IMR-90 (cell line): ENCODE data around the gene COL18A1. TPM values are rescaled to one million over a fixed set of nuclear protein-coding genes. Genes with fewer than 3 reads are reported as not detected.

Experiments used
- ATAC-seq: fragments of 200-7000 bp; cut with Tn5 transposase; 2 replicates; pipeline ENCODE4 v1.9.1; 2020; ENCODE audit warnings: low read depth, mild to moderate bottlenecking, moderate library complexity
- BruUV-seq: library from RNA; stranded (reverse); fragments of 400-500 nt; replicated peaks from 2 replicates; lab custom pipeline; 2021; lab: Mats Ljungman, UMichigan
- CTCF ChIA-PET: fragments of 300-600 bp; formaldehyde crosslinking; extraction: SDS; loops from one replicate; lab custom pipeline; 2021; ENCODE audit warnings: antibody characterized with exemption; lab: Yijun Ruan, JAX
- POLR2A ChIA-PET: fragments of 300-600 bp; sonication (Branson Sonifier 250); formaldehyde crosslinking; loops from one replicate; lab custom pipeline; 2022; ENCODE audit warnings: antibody characterized with exemption; ENCODE audit not compliant: unreplicated experiment; lab: Charles Lee
- DNase-seq: peaks from one replicate; pipeline ENCODE4 v3.0.0; 2013
- H2AFZ ChIP-seq: replicated peaks from 2 replicates; pipeline ENCODE3; 2013; ENCODE audit warnings: low read length, mild to moderate bottlenecking; ENCODE audit not compliant: poor library complexity
- H2AK5ac ChIP-seq: 2 replicates; pipeline ENCODE4 v1.6.1; 2013; ENCODE audit warnings: low read depth, low read length, inconsistent platforms
- H2AK9ac ChIP-seq: replicated peaks from 2 replicates; pipeline ENCODE3; 2013; ENCODE audit warnings: mild to moderate bottlenecking, low read depth, low read length, moderate library complexity; ENCODE audit not compliant: poor library complexity
- H2BK120ac ChIP-seq: 2 replicates; pipeline ENCODE4 v1.6.1; 2013; ENCODE audit warnings: low read depth, low read length, inconsistent platforms
- H2BK15ac ChIP-seq: 3 replicates; pipeline ENCODE4 v1.6.1; 2013; ENCODE audit warnings: low read depth, low read length, inconsistent platforms
- H2BK20ac ChIP-seq: 2 replicates; pipeline ENCODE4 v1.6.1; 2013; ENCODE audit warnings: low read depth, mild to moderate bottlenecking, inconsistent platforms, low read length, moderate library complexity
- H2BK5ac ChIP-seq: 2 replicates; pipeline ENCODE4 v1.6.1; 2013; ENCODE audit warnings: mild to moderate bottlenecking, low read depth, low read length, inconsistent platforms; ENCODE audit not compliant: poor library complexity, severe bottlenecking
- H3K14ac ChIP-seq: replicated peaks from 2 replicates; pipeline ENCODE4 v1.6.1; 2013; ENCODE audit warnings: low read depth, low read length, inconsistent platforms
- H3K18ac ChIP-seq: 2 replicates; pipeline ENCODE4 v1.6.1; 2013; ENCODE audit warnings: low read depth, low read length, control low read depth
- H3K23ac ChIP-seq: 2 replicates; pipeline ENCODE4 v1.6.1; 2013; ENCODE audit warnings: low read depth, low read length, inconsistent platforms
- H3K27ac ChIP-seq: 2 replicates; pipeline ENCODE4 v1.5.1; 2013; ENCODE audit warnings: mild to moderate bottlenecking, control low read depth, low read length; ENCODE audit not compliant: insufficient read depth
- H3K27me3 ChIP-seq: 2 replicates; pipeline ENCODE4 v1.6.1; 2013; ENCODE audit warnings: low read length; ENCODE audit not compliant: control insufficient read depth, insufficient read depth
- H3K36me3 ChIP-seq: 2 replicates; pipeline ENCODE4 v1.6.1; 2013; ENCODE audit warnings: low read length, mixed read lengths; ENCODE audit not compliant: control insufficient read depth, insufficient read depth
- H3K4ac ChIP-seq: 2 replicates; pipeline ENCODE4 v1.6.1; 2013; ENCODE audit warnings: low read depth, low read length, inconsistent platforms
- H3K4me1 ChIP-seq: 2 replicates; pipeline ENCODE4 v1.6.1; 2013; ENCODE audit warnings: low read length, mixed read lengths; ENCODE audit not compliant: control insufficient read depth, insufficient read depth
- H3K4me2 ChIP-seq: 2 replicates; pipeline ENCODE4 v1.6.1; 2013; ENCODE audit warnings: low read depth, mild to moderate bottlenecking, control low read depth, low read length, moderate library complexity
- H3K4me3 ChIP-seq: 2 replicates; pipeline ENCODE4 v1.5.1; 2013; ENCODE audit warnings: low read depth, mild to moderate bottlenecking, control low read depth, low read length, moderate library complexity; ENCODE audit not compliant: insufficient read depth
- H3K56ac ChIP-seq: 2 replicates; pipeline ENCODE4 v1.6.1; 2013; ENCODE audit warnings: low read length, inconsistent platforms; ENCODE audit not compliant: insufficient read depth; ENCODE audit errors: extremely low read depth
- H3K79me1 ChIP-seq, 2 experiments: 2 replicates each; pipeline ENCODE4 v1.6.1; 2013; ENCODE audit warnings: low read length in 2 of 2, inconsistent platforms in 1 of 2, low read depth in 1 of 2
- H3K9ac ChIP-seq: 2 replicates; pipeline ENCODE4 v1.6.1; 2013; ENCODE audit warnings: low read depth, low read length, control low read depth
- H3K9me1 ChIP-seq: 2 replicates; pipeline ENCODE4 v1.6.1; 2013; ENCODE audit warnings: low read length, inconsistent platforms; ENCODE audit not compliant: insufficient read depth
- H3K9me3 ChIP-seq: 2 replicates; pipeline ENCODE4 v1.6.1; 2013; ENCODE audit warnings: low read length; ENCODE audit not compliant: control insufficient read depth, insufficient read depth
- H4K20me1 ChIP-seq: 2 replicates; pipeline ENCODE4 v1.6.1; 2013; ENCODE audit warnings: low read length, inconsistent platforms; ENCODE audit not compliant: insufficient read depth
- H4K5ac ChIP-seq: 2 replicates; pipeline ENCODE4 v1.6.1; 2013; ENCODE audit warnings: mild to moderate bottlenecking, low read depth, low read length, control low read depth
- H4K8ac ChIP-seq, 2 experiments: 2 replicates each; pipeline ENCODE4 v1.6.1; 2013; ENCODE audit warnings: low read depth in 2 of 2, low read length in 2 of 2, control low read depth in 1 of 2, inconsistent platforms in 1 of 2
- H4K91ac ChIP-seq: 2 replicates; pipeline ENCODE4 v1.6.1; 2013; ENCODE audit warnings: low read depth, low read length, inconsistent platforms; ENCODE audit not compliant: insufficient read depth
- BHLHE40 ChIP-seq: fragments of 150-350 bp; IDR thresholded peaks from 2 replicates; pipeline ENCODE4 v1.6.1; 2016; ENCODE audit warnings: mild to moderate bottlenecking, low read depth, low read length
- CEBPB ChIP-seq: IDR thresholded peaks from 2 replicates; pipeline ENCODE4 v1.6.1; 2012; ENCODE audit warnings: low read depth, low read length, improper control_type of control experiment
- CHD1 ChIP-seq: IDR thresholded peaks from 2 replicates; pipeline ENCODE4 v1.6.1; 2012; ENCODE audit warnings: low read depth, low read length, improper control_type of control experiment
- FOS ChIP-seq: fragments of 150-350 bp; IDR thresholded peaks from 2 replicates; pipeline ENCODE4 v1.6.1; 2016; ENCODE audit warnings: low read depth, low read length
- MAZ ChIP-seq: IDR thresholded peaks from 2 replicates; pipeline ENCODE4 v1.6.1; 2012; ENCODE audit warnings: low read depth, mild to moderate bottlenecking, low read length, improper control_type of control experiment, moderate library complexity, borderline replicate concordance
- MXI1 ChIP-seq: IDR thresholded peaks from 2 replicates; pipeline ENCODE4 v1.6.1; 2012; ENCODE audit warnings: low read depth, mild to moderate bottlenecking, low read length, moderate library complexity, borderline replicate concordance
- NFE2L2 ChIP-seq: fragments of 150-350 bp; IDR thresholded peaks from 2 replicates; pipeline ENCODE4 v1.6.1; 2016; ENCODE audit warnings: low read depth, mild to moderate bottlenecking, low read length
- POLR2A ChIP-seq: IDR thresholded peaks from 2 replicates; pipeline ENCODE4 v1.6.1; 2012; ENCODE audit warnings: mild to moderate bottlenecking, low read depth, low read length
- RAD21 ChIP-seq: IDR thresholded peaks from 2 replicates; pipeline ENCODE4 v1.6.1; 2012; ENCODE audit warnings: low read length, improper control_type of control experiment
- RCOR1 ChIP-seq: IDR thresholded peaks from 2 replicates; pipeline ENCODE4 v1.6.1; 2012; ENCODE audit warnings: mild to moderate bottlenecking, low read length, improper control_type of control experiment; ENCODE audit not compliant: insufficient replicate concordance
- RFX5 ChIP-seq: IDR thresholded peaks from 2 replicates; pipeline ENCODE4 v1.8.0; 2012; ENCODE audit warnings: low read depth, mild to moderate bottlenecking, low read length, moderate library complexity
- SMC3 ChIP-seq: fragments of 150-350 bp; IDR thresholded peaks from 2 replicates; pipeline ENCODE4 v1.6.1; 2016; ENCODE audit warnings: low read depth, mild to moderate bottlenecking, antibody characterized with exemption, low read length, moderate library complexity
- WGBS, 2 experiments: methylation state at CpG; one replicate each; pipeline versions ENCODE4 v1.1.5 to v1.1.7; 2013; ENCODE audit warnings: missing lambda C conversion rate in 2 of 2; ENCODE audit not compliant: insufficient read length in 1 of 2; ENCODE audit errors: extremely low coverage in 2 of 2; 5-methylcytosine and 5-hydroxymethylcytosine counted together
- dilution Hi-C: fragments of 300-500 bp; cut with HindIII; formaldehyde crosslinking; loops from one replicate; pipeline ENCODE4 v1.14.3; 2018; ENCODE audit warnings: low sequenced_read_pairs; ENCODE audit not compliant: unreplicated experiment
- in situ Hi-C: fragments of 300-500 bp; cut with MboI; formaldehyde crosslinking; loops from 3 replicates; pipeline ENCODE4 v1.14.3; 2019; ENCODE audit warnings: low sequenced_read_pairs, inconsistent platforms, mixed read lengths
- intact Hi-C: fragments of 100-400 bp; cut with micrococcal nuclease; formaldehyde crosslinking; loops from 2 replicates; pipeline ENCODE4 v1.10.0; 2022
- polyA plus RNA-seq, 3 experiments: library from polyadenylated mRNA; depleted of rRNA; stranded (reverse); fragments of >200 nt; gene quantifications; 2 replicates each; pipeline ENCODE4 v1.2.3, GENCODE V29; 2012; ENCODE audit warnings: low replicate concordance in 1 of 3
- total RNA-seq: library from RNA; depleted of rRNA; stranded (reverse); fragments of >200 nt; gene quantifications from 2 replicates; pipeline ENCODE4 v1.2.3, GENCODE V29; 2012
- TF ChIP-seq, protein P1 (sequence below): conservative IDR thresholded peaks from 2 replicates; pipeline ENCODE4 v1.5.1; 2012; ENCODE audit warnings: mild to moderate bottlenecking, low read depth, low read length, improper control_type of control experiment

Gene COL18A1
- total and polyA plus RNA-seq, 2 of the 4 experiments (the other 2 are of a cell fraction) = 4.3 to 46.7 TPM

DNA sequence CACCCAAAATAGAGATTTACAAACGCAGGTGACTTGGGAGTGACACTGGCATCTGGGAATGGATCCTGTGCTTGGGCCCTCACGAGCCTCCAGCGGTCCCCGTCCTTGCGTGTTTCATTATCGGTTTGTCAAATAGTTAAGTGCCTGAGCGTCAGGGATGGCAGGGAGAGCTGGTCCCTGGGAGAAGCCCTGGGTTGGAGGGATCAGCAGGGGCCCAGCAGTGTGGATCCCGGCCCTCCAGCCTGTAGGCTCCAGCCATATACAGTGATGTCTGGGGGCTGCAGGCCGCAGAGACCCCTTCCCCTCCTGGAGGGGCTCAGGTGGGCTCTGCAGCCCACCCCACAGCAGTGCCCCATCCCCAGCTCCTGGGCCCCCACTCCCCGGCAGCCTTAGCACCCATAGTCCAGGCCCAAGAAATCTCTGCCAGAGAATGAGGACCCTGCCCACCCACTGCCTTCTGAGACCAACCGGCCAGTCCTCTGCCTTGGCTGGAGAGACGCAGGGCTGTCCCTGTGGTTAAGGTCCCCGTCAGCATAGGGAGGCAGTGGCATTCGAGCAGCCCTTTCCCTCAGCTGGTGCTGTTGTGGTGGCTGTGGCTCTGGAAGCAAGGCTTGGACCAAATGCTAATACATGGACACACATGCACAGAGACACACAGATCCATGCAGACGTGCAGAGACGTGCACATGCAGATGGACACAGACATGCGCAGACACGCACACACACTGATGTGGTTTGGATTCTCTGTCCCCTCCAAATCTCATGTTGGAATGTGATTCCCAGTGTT, 139.7 kb downstream of the COL18A1 start (continued):
- TF ChIP-seq MXI1 (no peak), BHLHE40 (no peak), POLR2A (no peak), NFE2L2 (no peak), SMC3 (no peak)

DNA sequence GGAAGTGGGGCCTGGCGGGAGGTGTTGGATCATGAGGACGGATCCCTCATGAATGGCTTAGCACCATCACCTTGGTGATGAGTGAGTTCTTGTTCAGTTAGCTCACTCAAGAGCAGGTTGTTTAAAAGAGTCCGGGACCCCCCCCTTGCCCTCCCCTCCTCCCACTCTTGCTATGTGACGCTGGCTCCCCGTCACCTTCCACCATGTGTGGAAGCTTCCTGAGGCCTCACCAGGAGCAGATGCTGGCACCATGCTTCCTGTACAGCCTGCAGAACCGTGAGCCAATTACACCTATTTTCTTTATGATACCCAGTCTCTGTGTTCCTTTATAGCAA, 140.2 kb downstream of the COL18A1 start:
- H3K56ac ChIP-seq = no peak overlapping the region
- H2AK5ac ChIP-seq = no peak overlapping the region

More for the DNA sequence above, 140.2 kb downstream of the COL18A1 start:
- Histone ChIP-seq H3K23ac (no peak overlapping the region), H4K91ac (no peak overlapping the region), H3K4me1 (peaks cover 3% of the 10 kb centered on the region; the same call in 1 of the 2 replicates), H3K14ac (no peak overlapping the region), H3K27ac (no peak overlapping the region), H3K9me3 (no peaks in the 10 kb centered on the region), H4K5ac (no peak overlapping the region), H2BK5ac (no peak overlapping the region), H3K4ac (no peak overlapping the region), H2BK20ac (no peak overlapping the region), H3K27me3 (peaks cover 10% of the 10 kb centered on the region), H3K79me1 (peaks cover 5 to 14% of the 10 kb centered on the region in 2 experiments; a peak in 2 of 4 replicates), H3K4me3 (no peak overlapping the region), H4K20me1 (no peaks in the 10 kb centered on the region), H2BK120ac (no peak overlapping the region), H2AK9ac (no peak overlapping the region), H3K9me1 (0 out of 2 replicates have a peak, but pooled peaks cover under 1% of the 10 kb centered on the region), H2BK15ac (no peak overlapping the region), H4K8ac (no peak overlapping the region), H3K36me3 (no peaks in the 10 kb centered on the region), H2AFZ (no peak overlapping the region), H3K18ac (no peak overlapping the region), H3K4me2 (no peak overlapping the region), H3K9ac (no peak overlapping the region)
- no TSS peak for BruUV-seq
- TF ChIP-seq CEBPB (no peak), RAD21 (no peak), FOS (no peak), RFX5 (no peak), RCOR1 (no peak), BHLHE40 (no peak), POLR2A (no peak), MAZ (no peak), CHD1 (no peak), MXI1 (no peak)
- TF ChIP-seq, protein P1, sequence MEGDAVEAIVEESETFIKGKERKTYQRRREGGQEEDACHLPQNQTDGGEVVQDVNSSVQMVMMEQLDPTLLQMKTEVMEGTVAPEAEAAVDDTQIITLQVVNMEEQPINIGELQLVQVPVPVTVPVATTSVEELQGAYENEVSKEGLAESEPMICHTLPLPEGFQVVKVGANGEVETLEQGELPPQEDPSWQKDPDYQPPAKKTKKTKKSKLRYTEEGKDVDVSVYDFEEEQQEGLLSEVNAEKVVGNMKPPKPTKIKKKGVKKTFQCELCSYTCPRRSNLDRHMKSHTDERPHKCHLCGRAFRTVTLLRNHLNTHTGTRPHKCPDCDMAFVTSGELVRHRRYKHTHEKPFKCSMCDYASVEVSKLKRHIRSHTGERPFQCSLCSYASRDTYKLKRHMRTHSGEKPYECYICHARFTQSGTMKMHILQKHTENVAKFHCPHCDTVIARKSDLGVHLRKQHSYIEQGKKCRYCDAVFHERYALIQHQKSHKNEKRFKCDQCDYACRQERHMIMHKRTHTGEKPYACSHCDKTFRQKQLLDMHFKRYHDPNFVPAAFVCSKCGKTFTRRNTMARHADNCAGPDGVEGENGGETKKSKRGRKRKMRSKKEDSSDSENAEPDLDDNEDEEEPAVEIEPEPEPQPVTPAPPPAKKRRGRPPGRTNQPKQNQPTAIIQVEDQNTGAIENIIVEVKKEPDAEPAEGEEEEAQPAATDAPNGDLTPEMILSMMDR = no peak
- 50% methylated on average over 1 of the region's 6 CpGs; no CpG with 5 or more reads in 1 of the 2 experiments for WGBS, 2 experiments
- POLR2A ChIA-PET = no interaction called here
- dilution Hi-C loops (no loop called here), intact Hi-C loops (no loop called here), in situ Hi-C loops (no loop called here)
- CTCF ChIA-PET = no interaction called here
- DNase-seq (no peak), ATAC-seq (no peak)
